Panc1 (cell line): ENCODE measurements around the gene IL21R. TPM values are rescaled to one million over a fixed set of nuclear protein-coding genes. Genes with fewer than 3 reads are reported as not detected.

ENCODE experiments used
- ATAC-seq: fragments of 200-7000 bp; cut with Tn5 transposase; 2 replicates; pipeline ENCODE4 v1.9.1; 2020; ENCODE audit warnings: mild to moderate bottlenecking, moderate library complexity
- Bru-seq: library from RNA; stranded (reverse); fragments of 400-500 nt; gene quantifications from one replicate; lab custom pipeline; 2021; lab: Mats Ljungman, UMichigan
- BruChase-seq, 2 experiments: library from RNA; stranded (reverse); fragments of 400-500 nt; gene quantifications; one replicate each; lab custom pipeline; 2021; lab: Mats Ljungman, UMichigan
- BruUV-seq: library from RNA; stranded (reverse); fragments of 400-500 nt; replicated peaks from 2 replicates; lab custom pipeline; 2021; lab: Mats Ljungman, UMichigan
- CTCF ChIA-PET: fragments of 300-600 bp; sonication (Branson Sonifier 250); formaldehyde crosslinking; loops from one replicate; lab custom pipeline; 2022; ENCODE audit warnings: antibody characterized with exemption; lab: Charles Lee
- POLR2A ChIA-PET: fragments of 300-600 bp; sonication (Branson Sonifier 250); formaldehyde crosslinking; loops from one replicate; lab custom pipeline; 2022; ENCODE audit warnings: antibody characterized with exemption; lab: Charles Lee
- DNase-seq: peaks from one replicate; pipeline ENCODE4 v3.0.0-alpha.2; 2010; ENCODE audit warnings: low read depth, low spot score
- H3K27ac ChIP-seq: 2 replicates; pipeline ENCODE4 v1.5.1; 2011; ENCODE audit warnings: mild to moderate bottlenecking, low read length, inconsistent platforms
- H3K27me3 ChIP-seq: fragments of 200-500 bp; sonication (Bioruptor generic); 2 replicates; pipeline ENCODE4 v1.6.0; 2014; ENCODE audit warnings: low read length, inconsistent platforms; ENCODE audit not compliant: control insufficient read depth, insufficient read depth
- H3K36me3 ChIP-seq: fragments of 200-500 bp; sonication (Bioruptor generic); 2 replicates; pipeline ENCODE4 v1.5.1; 2014; ENCODE audit warnings: inconsistent platforms, mild to moderate bottlenecking, low read length, moderate library complexity; ENCODE audit not compliant: control insufficient read depth, insufficient read depth
- H3K4me1 ChIP-seq: 2 replicates; pipeline ENCODE4 v1.5.1; 2011; ENCODE audit warnings: inconsistent platforms, mild to moderate bottlenecking, low read length, moderate library complexity; ENCODE audit not compliant: control insufficient read depth, insufficient read depth
- H3K4me3 ChIP-seq, 2 experiments: 2 replicates each; pipeline ENCODE4 v1.5.1; 2011 to 2012; ENCODE audit warnings: low read depth in 2 of 2, low read length in 2 of 2, mild to moderate bottlenecking in 2 of 2, inconsistent platforms in 1 of 2, moderate library complexity in 1 of 2
- H3K9me3 ChIP-seq: fragments of 200-500 bp; sonication (Bioruptor generic); 2 replicates; pipeline ENCODE4 v1.5.1; 2014; ENCODE audit warnings: low read depth, mild to moderate bottlenecking, inconsistent platforms, low read length, moderate library complexity; ENCODE audit not compliant: control insufficient read depth, insufficient read depth
- CTCF ChIP-seq: fragments of 450-650 bp; IDR thresholded peaks from 2 replicates; pipeline ENCODE4 v1.5.1; 2017; ENCODE audit warnings: mild to moderate bottlenecking
- POLR2AphosphoS5 ChIP-seq: IDR thresholded peaks from 2 replicates; pipeline ENCODE4 v1.6.1; 2012; ENCODE audit warnings: mild to moderate bottlenecking, low read depth, low read length, moderate library complexity
- REST ChIP-seq, 2 experiments: IDR thresholded peaks; 2 replicates each; pipeline ENCODE4 v1.6.1; 2011 to 2012; ENCODE audit warnings: low read depth in 2 of 2, control low read depth in 1 of 2, low read length in 1 of 2, mild to moderate bottlenecking in 1 of 2, moderate library complexity in 1 of 2; ENCODE audit not compliant: insufficient read depth in 1 of 2
- SIN3A ChIP-seq: IDR thresholded peaks from 2 replicates; pipeline ENCODE4 v1.6.1; 2012; ENCODE audit warnings: low read depth, mild to moderate bottlenecking, low read length, moderate library complexity, borderline replicate concordance; ENCODE audit not compliant: insufficient read depth
- TCF7L2 ChIP-seq: IDR thresholded peaks from 2 replicates; pipeline ENCODE4 v1.6.1; 2011; ENCODE audit warnings: mild to moderate bottlenecking, low read depth, low read length, inconsistent platforms
- in situ Hi-C: cut with HindIII; loops from 2 replicates; pipeline ENCODE4 v1.10.0; 2016; ENCODE audit warnings: low sequenced_read_pairs, low pct_unique_long_range_greater_than_20kb
- intact Hi-C: fragments of 100-400 bp; cut with micrococcal nuclease; formaldehyde crosslinking; loops from one replicate; pipeline ENCODE4 v1.10.0; 2022; ENCODE audit not compliant: unreplicated experiment
- long read RNA-seq: library from polyadenylated mRNA; unstranded; transcript quantifications from one replicate; pipeline ENCODE4 v2.0.0, GENCODE V29; 2021; ENCODE audit not compliant: unreplicated experiment
- polyA plus RNA-seq: library from polyadenylated mRNA; unstranded; fragments of >200 nt; gene quantifications from one replicate; pipeline ENCODE4 v1.2.1, GENCODE V29; 2012; ENCODE audit warnings: missing spikeins; ENCODE audit not compliant: insufficient read length
- total RNA-seq: library from RNA; stranded (reverse); gene quantifications from one replicate; pipeline ENCODE4 v1.2.1, GENCODE V29; 2021; ENCODE audit not compliant: unreplicated experiment

IL21R gene
- total RNA-seq (0.10 TPM), Bru-seq, nascent RNA (percentile 13 among the genes with signal in this experiment), BruChase-seq, experiment 1, labeled RNA remaining after a 2-hour chase (percentile 17 among the genes with signal in this experiment), BruChase-seq, experiment 2, labeled RNA remaining after a 6-hour chase (percentile 25 among the genes with signal in this experiment)
- 0.07 TPM for polyA plus RNA-seq
- long read RNA-seq, partial matches to known transcripts, result 0 of 1 reads
- long read RNA-seq, other reads (novel, unspliced or antisense), result 0 of 1 reads

- DNase-seq (no peak), ATAC-seq (peak; percentile 64)
- intact Hi-C loops, result no loop called here
- no TSS peak for BruUV-seq
- CTCF ChIA-PET, result no interaction called here
- no peaks in the 10 kb centered on the region for H3K9me3 ChIP-seq
- in situ Hi-C loops, result no loop called here
- H3K27me3 ChIP-seq, result no peaks in the 10 kb centered on the region; the same call in 1 of the 2 replicates
- POLR2A ChIA-PET, result no interaction called here
- H3K27ac ChIP-seq, result no peak within 1 kb of the TSS
- no peaks in the 10 kb centered on the region for H3K36me3 ChIP-seq
- H3K4me3 ChIP-seq, result no peak within 1 kb of the TSS
- TF ChIP-seq REST (IDR thresholded peaks at IDR 0.05; ENCODE audit: insufficient read depth in 1 of 2, low read depth in 2 of 2, low read length in 1 of 2) (no peak), SIN3A (no peak), POLR2AphosphoS5 (no peak), CTCF (no peak), TCF7L2 (no peak)
- no peaks in the 10 kb centered on the region for H3K4me1 ChIP-seq
Observed at GRCh38 chr16:27401768-27402568, at the start of gene IL21R. Gene IL21R, plus strand, starts transcription at chr16:27402174. Its CDS starts 27,898 bp downstream, at chr16:27430072.

GRCh38 chr16:27353853-27354252, 48.1 kb upstream of the IL21R start:
- H3K4me3 ChIP-seq, result no peak overlapping the region
- H3K27me3 ChIP-seq, result no peaks in the 10 kb centered on the region
- TF ChIP-seq POLR2AphosphoS5 (no peak), REST (IDR thresholded peaks at IDR 0.05; ENCODE audit: insufficient read depth in 1 of 2, low read depth in 2 of 2, low read length in 1 of 2) (no peak), CTCF (no peak), SIN3A (no peak), TCF7L2 (no peak)
- H3K4me1 ChIP-seq, result no peaks in the 10 kb centered on the region
- in situ Hi-C loops (no loop called here), intact Hi-C loops (no loop called here)
- no peaks in the 10 kb centered on the region for H3K36me3 ChIP-seq
- DNase-seq (no peak), ATAC-seq (no peak)
- H3K9me3 ChIP-seq, result no peaks in the 10 kb centered on the region
- no TSS peak for BruUV-seq
- no peak overlapping the region for H3K27ac ChIP-seq
- POLR2A ChIA-PET, result no interaction called here
- CTCF ChIA-PET, result no interaction called here
